ENCODE data around the gene TCAIM. TPM values are rescaled to one million over a fixed set of nuclear protein-coding genes. Genes with fewer than 3 reads are reported as not detected.

Gene TCAIM
- total and polyA plus RNA-seq, 2 of the 4 experiments (the other 2 are of a cell fraction): 11.0 to 21.5 TPM

DNA sequence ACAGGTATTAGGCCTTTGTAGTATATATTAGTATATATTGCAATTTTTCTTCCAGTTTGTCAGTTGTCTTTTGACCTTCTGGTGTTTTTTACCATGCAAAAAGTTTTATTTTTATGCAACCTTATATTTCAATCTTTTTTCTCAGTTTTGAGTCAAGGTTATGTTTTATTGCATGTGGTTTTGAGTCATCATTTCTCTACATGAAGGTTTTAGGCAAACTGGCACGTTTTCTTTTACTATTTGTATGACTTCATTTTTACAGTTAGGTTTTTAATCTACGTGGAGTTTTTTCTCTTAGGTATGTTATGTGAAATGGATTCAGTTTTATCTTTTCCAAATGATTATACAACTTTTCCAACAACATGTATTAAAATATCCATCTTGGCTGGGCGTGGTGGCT is 36.8 kb upstream of the TCAIM start:
- H3K9me1 ChIP-seq (ENCODE audit: insufficient read depth, low read length): no peaks in the 10 kb centered on the region
- no peak overlapping the region for H2BK15ac ChIP-seq (ENCODE audit: low read depth, low read length)
- no peak for DNase-seq
- no peak overlapping the region for H3K4me3 ChIP-seq (ENCODE audit: insufficient read depth, low read depth, low read length)
- H2BK5ac ChIP-seq (ENCODE audit: low read depth, low read length, poor library complexity, severe bottlenecking): no peak overlapping the region
- no TSS peak for BruUV-seq (replicated peaks)
- no peak overlapping the region for H2BK20ac ChIP-seq (ENCODE audit: low read depth, low read length)
- no peak overlapping the region for H3K27ac ChIP-seq (ENCODE audit: insufficient read depth, low read length)
- CTCF ChIA-PET: no interaction called here
- no peaks in the 10 kb centered on the region for H3K9me3 ChIP-seq (ENCODE audit: control insufficient read depth, insufficient read depth, low read length)
- no peak overlapping the region for H2BK120ac ChIP-seq (ENCODE audit: low read depth, low read length)
- H3K9ac ChIP-seq (ENCODE audit: low read depth, low read length): no peak overlapping the region
- H3K4me2 ChIP-seq (ENCODE audit: low read depth, low read length): no peak overlapping the region
- no peaks in the 10 kb centered on the region for H3K4me1 ChIP-seq (ENCODE audit: control insufficient read depth, insufficient read depth, low read length)
- no peak overlapping the region for H4K5ac ChIP-seq (ENCODE audit: low read depth, low read length)
- no peak overlapping the region for H4K91ac ChIP-seq (ENCODE audit: insufficient read depth, low read depth, low read length)
- no peak overlapping the region for H3K23ac ChIP-seq (ENCODE audit: low read depth, low read length)
- no peak overlapping the region for H4K8ac ChIP-seq (ENCODE audit: low read depth in 2 of 2, low read length in 2 of 2)
- H3K27me3 ChIP-seq (ENCODE audit: control insufficient read depth, insufficient read depth, low read length): no peaks in the 10 kb centered on the region; the same call in 1 of the 2 replicates
- no peaks in the 10 kb centered on the region for H4K20me1 ChIP-seq (ENCODE audit: insufficient read depth, low read length)
- TF ChIP-seq, protein P1, sequence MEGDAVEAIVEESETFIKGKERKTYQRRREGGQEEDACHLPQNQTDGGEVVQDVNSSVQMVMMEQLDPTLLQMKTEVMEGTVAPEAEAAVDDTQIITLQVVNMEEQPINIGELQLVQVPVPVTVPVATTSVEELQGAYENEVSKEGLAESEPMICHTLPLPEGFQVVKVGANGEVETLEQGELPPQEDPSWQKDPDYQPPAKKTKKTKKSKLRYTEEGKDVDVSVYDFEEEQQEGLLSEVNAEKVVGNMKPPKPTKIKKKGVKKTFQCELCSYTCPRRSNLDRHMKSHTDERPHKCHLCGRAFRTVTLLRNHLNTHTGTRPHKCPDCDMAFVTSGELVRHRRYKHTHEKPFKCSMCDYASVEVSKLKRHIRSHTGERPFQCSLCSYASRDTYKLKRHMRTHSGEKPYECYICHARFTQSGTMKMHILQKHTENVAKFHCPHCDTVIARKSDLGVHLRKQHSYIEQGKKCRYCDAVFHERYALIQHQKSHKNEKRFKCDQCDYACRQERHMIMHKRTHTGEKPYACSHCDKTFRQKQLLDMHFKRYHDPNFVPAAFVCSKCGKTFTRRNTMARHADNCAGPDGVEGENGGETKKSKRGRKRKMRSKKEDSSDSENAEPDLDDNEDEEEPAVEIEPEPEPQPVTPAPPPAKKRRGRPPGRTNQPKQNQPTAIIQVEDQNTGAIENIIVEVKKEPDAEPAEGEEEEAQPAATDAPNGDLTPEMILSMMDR (conservative IDR thresholded peaks at IDR 0.05; ENCODE audit: low read depth, low read length): no peak
- no peak for TF ChIP-seq NFE2L2 (IDR thresholded peaks at IDR 0.05; ENCODE audit: low read depth, low read length)
- ATAC-seq (ENCODE audit: low read depth): no peak
- H2AK5ac ChIP-seq (ENCODE audit: low read depth, low read length): no peak overlapping the region
- dilution Hi-C loops (cut with HindIII; ENCODE audit: low sequenced_read_pairs, unreplicated experiment): no loop called here
- intact Hi-C loops (cut with micrococcal nuclease): no loop called here
- H3K36me3 ChIP-seq (ENCODE audit: control insufficient read depth, insufficient read depth, low read length): no peaks in the 10 kb centered on the region
- H3K56ac ChIP-seq (ENCODE audit: extremely low read depth, insufficient read depth, low read length): no peak overlapping the region
- in situ Hi-C loops (cut with MboI; ENCODE audit: low sequenced_read_pairs): no loop called here
- WGBS, 2 experiments (ENCODE audit: extremely low coverage in 2 of 2, insufficient read length in 1 of 2): no CpG with 5 or more reads among the region's 3 CpGs
- H3K79me1 ChIP-seq (ENCODE audit: low read depth in 1 of 2, low read length in 2 of 2): no peaks in the 10 kb centered on the region
- no peak overlapping the region for H2AK9ac ChIP-seq (replicated peaks; ENCODE audit: low read depth, low read length, poor library complexity)
- H3K14ac ChIP-seq (replicated peaks; ENCODE audit: low read depth, low read length): no peak overlapping the region
- no peak overlapping the region for H2AFZ ChIP-seq (replicated peaks; ENCODE audit: low read length, poor library complexity)
- no peak overlapping the region for H3K18ac ChIP-seq (ENCODE audit: low read depth, low read length)
- no peak overlapping the region for H3K4ac ChIP-seq (ENCODE audit: low read depth, low read length)
- POLR2A ChIA-PET (ENCODE audit: unreplicated experiment): no interaction called here
